ENCODE measurements around the gene ME3. TPM values are rescaled to one million over a fixed set of nuclear protein-coding genes. Genes with fewer than 3 reads are reported as not detected.
"Not testable (repeated sequence)": the region's sequence is repeated elsewhere in the genome, so short reads cannot be mapped to it uniquely, and the experiment has no call there.

The ME3 gene
- total RNA-seq, 1 experiment from 2014 or later: 33.8 TPM

DNA sequence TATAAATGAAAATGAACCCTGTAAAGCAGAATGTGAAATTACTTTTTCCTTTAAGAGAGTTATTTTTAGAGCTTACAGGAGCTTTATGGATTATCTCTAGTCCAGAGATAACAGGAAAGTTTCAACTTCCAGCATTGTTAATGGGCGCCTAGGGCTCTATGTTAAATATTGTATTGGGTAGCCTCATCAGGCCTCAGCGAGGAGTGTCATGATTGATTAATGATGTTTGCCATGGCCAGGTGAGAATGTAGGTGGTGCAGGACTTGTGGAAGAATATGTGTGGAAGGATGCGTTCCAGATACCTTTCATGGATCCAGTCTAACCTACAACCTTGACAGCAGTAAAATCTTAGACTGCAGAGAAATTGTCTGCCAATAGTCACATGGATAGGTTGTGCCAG is 50.6 kb downstream of the ME3 start:
- no peak for DNase-seq (ENCODE audit: low read depth)

DNA sequence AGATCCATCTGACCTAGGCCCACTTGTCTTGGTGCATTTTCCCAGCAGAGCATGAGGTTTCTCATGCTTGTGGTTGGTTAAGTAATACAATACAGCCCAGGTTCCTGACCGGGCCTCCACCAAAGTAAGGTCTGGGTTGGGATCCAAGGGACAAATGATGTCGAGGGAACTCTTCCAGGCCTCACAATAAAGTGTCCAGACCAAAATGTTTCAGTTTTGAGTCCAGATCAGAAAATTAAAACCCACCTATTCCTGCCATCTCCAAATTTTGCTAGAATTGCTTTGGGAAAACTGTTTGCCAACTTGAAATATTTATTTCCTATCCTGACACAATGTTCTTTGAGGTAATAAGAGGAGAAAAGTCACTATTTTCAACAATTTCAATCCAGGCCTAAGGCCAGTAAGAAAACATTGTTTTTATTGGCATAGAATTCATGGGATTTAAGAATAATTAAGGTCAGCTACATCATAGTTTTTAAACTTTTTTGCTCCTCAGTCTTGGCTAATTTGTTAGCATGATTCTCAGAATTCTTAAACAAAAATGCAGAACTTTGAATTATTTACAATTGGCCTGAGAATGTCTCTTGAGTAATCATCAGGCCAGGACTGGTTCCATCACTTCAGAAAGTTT is 51.4 kb downstream of the ME3 start:
- DNase-seq (ENCODE audit: low read depth): no peak

DNA sequence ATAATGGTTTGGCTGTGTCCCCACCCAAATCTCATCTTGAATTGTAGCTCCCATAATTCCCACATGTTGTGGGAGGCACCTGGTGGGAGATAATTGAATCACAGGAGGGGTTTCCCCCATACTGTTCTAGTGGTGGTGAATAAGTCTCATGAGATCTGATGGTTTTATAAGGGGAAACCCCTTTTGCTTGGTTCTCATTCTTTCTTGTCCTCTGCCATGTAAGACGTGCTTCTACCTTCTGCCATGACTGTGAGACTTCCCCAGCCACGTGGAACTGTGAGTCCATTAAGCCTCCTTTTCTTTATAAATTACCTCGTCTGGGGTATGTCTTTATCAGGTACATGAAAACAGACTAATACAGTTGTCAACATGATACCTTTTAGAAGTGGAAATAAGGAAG is 53.0 kb downstream of the ME3 start:
- DNase-seq (ENCODE audit: low read depth): not testable (repeated sequence)

DNA sequence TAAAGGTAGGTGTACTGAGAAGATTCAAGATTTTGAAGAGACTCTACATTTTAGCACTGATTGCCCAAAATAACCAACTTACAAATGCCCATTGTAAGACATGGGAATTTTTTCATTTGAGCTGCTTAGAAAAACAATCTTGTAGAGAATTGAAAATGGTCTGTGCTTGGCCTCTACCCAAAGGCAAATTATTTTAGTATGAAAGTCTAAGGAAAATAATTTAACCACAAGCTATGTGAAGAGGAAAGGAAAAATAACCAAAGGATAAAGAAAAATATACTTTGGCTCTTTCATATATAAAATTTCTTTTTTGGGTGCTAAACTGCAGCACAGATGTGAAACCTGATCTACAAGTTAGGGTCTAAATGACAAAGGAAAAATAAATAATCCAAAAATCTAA is 54.9 kb downstream of the ME3 start:
- no peak for DNase-seq (ENCODE audit: low read depth)

- no peak for DNase-seq (ENCODE audit: low read depth)
Measured at GRCh38 chr11:86615487-86615886, 56.9 kb downstream of the ME3 start.

DNA sequence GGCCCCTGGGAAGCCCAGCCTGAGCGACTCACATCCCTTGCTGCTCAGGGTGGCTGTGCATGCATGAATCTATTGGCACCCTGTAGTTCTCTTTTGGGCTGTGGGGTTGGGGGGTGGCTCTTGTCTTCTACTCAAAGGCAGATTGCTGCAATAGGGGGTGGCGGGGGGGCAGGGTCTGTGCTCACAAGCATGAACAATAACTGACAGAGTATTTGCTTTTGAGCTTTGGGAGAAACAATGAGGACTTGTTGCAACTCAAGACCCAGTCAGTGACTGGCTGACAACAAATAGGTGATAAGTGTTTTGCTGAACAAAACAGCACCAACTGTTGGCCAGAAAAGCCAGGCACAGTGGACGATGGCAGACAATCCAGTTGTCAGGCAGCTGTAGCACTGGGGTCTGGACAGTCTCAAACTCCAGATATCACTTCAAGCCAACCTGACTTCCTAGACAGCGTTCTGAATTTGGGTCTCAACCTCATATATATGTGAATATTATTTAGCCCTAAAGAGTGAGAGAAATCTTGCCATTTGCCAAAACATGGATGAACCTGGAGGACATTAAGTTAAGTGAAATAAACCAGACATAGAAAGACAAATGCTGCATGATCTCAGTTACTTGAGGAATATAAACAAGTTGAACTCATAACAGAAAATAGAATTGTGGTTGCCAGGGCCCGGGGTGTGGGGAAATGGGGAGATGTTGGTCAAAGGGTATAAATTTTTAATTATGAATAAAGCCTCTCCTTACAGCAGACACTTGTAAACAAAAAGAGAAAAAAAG is 61.7 kb downstream of the ME3 start:
- no peak for DNase-seq (ENCODE audit: low read depth)

GRCh38 chr11:86608251-86608799 is 64.1 kb downstream of the ME3 start:
- DNase-seq (ENCODE audit: low read depth): peak; percentile 76

GRCh38 chr11:86606836-86607481 is 65.5 kb downstream of the ME3 start:
- DNase-seq (ENCODE audit: low read depth): peak; percentile 70

DNA sequence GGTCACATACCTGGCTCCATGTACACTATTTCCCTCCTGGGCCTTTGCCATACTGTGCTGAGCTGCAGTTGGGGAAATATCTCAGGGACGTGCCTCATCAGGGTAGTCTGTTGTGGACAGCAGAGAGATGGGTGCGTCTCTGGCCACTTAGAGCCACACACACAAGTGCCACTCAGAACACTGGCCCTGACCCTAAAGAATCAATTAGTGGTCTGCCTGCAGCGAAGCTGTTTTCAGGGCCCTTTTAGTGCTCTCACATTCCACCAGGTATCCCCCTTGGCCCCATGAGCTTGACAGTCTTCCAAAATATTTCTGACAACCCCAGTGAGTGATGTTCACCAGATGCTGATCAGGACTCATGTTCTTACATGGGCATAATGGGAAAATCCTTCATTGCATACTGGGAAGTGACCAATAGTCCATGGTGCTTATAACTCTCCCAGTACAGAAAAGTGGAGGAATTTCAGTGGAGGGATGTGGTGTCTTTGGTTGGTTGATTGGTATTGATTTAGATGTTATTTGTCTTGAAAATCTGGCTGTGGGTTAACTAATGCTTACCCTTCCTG is 66.1 kb downstream of the ME3 start:
- no peak for DNase-seq (ENCODE audit: low read depth)

GRCh38 chr11:86596861-86597586 is 75.4 kb downstream of the ME3 start:
- DNase-seq (ENCODE audit: low read depth): peak; percentile 25

GRCh38 chr11:86595955-86596354 is 76.5 kb downstream of the ME3 start:
- DNase-seq (ENCODE audit: low read depth): no peak

DNA sequence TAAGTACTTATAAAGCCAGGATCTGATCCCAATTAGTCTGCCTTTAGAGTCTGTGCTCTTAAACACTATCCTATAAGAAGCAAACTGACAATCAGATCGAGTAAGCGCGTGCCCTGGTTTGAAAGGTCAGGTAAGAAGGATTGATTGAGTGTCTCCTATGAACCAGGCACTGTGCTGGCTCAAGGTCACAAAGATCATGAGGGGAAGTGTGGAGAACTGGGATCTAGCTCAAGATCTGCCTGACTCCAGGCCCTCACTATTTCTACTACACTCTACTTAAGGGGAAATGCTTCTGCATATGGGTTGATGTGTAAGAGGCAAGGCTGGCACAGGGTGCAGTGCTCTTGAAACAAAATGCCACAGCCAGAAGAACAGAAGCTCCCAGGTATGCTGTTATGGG is 77.0 kb downstream of the ME3 start:
- DNase-seq (ENCODE audit: low read depth): no peak

- DNase-seq (ENCODE audit: low read depth): peak; percentile 70
Measured at GRCh38 chr11:86594746-86595145, 77.7 kb downstream of the ME3 start.

- no peak for DNase-seq (ENCODE audit: low read depth)
Measured at GRCh38 chr11:86593833-86594232, 78.6 kb downstream of the ME3 start.

GRCh38 chr11:86592659-86593451 is 79.6 kb downstream of the ME3 start:
- DNase-seq (ENCODE audit: low read depth): peak; percentile 97

DNA sequence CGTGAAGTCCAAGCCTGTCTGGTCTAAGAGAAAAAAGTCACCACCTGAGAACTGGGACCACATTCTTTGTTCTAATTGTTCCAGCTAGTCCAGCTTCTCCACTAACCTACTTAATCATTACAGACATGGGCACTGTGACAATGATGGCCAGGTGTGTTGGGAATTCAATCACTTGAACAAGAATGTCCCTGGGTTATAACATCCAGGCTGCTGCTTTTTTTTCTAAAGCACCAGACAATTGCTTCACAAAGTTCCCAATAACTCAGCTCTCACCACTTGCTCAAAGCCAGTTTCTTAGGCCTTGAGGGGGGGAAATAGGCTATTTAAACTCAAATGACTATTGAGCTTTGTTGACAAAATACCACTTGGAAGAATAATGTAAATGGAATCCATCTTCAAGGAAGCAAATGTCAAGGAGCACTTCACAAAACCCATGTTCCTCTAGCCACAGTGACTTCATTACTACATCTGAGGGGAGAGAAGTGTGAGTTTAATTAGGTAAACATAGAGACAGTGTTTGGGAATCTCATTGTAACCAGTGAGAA is 80.3 kb downstream of the ME3 start:
- peak; percentile 63 for DNase-seq (ENCODE audit: low read depth)

GRCh38 chr11:86591631-86592030 is 80.8 kb downstream of the ME3 start:
- DNase-seq (ENCODE audit: low read depth): peak; percentile 37

GRCh38 chr11:86589856-86590589 is 82.4 kb downstream of the ME3 start:
- DNase-seq (ENCODE audit: low read depth): no peak

DNA sequence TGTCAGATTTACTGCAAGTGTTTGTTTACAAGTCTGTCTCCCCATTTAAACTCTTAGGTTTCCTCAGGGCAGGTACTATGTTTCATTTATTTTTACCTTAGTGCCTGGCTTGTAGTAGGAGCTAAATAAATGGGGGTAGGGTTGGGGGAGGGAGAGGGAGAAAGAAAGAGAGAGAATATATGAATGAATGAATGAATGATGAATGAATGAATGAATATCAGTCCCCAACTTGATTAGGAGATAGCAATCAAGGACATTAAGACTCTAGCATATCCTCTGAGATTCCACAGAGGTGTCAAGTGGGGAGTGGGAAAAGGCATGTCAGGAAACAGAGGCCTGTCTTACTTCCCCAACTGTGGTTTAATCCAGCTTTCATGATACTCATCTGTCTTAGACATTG is 83.2 kb downstream of the ME3 start:
- no peak for DNase-seq (ENCODE audit: low read depth)

DNA sequence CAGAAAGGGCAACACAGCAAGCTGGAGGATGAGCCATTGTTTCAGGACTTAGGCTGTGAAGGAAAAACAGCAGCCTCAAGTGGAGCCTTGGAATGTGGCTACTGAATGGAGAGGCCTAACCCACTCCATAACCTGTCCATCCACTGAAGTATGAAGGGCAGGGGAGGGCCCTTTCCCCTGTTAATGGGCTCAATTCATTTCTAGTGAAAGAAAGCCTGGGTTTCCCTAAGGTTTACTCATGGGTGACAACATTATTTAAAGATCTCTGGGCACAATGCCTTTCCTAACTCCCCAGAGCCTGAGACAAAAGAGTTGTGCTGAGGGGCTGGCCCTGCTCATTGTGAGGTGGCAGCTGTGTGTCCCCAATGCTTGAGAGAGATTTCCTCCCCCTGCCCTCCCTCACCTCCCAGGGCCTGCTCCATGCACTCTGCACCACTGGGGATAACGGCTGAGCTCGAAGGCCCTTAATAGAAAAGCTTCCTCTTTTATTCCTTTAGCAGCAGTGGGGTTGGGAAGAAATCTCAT is 83.8 kb downstream of the ME3 start:
- DNase-seq (ENCODE audit: low read depth): no peak
